ENCODE results near the gene PIM3.

Gene PIM3

DNA sequence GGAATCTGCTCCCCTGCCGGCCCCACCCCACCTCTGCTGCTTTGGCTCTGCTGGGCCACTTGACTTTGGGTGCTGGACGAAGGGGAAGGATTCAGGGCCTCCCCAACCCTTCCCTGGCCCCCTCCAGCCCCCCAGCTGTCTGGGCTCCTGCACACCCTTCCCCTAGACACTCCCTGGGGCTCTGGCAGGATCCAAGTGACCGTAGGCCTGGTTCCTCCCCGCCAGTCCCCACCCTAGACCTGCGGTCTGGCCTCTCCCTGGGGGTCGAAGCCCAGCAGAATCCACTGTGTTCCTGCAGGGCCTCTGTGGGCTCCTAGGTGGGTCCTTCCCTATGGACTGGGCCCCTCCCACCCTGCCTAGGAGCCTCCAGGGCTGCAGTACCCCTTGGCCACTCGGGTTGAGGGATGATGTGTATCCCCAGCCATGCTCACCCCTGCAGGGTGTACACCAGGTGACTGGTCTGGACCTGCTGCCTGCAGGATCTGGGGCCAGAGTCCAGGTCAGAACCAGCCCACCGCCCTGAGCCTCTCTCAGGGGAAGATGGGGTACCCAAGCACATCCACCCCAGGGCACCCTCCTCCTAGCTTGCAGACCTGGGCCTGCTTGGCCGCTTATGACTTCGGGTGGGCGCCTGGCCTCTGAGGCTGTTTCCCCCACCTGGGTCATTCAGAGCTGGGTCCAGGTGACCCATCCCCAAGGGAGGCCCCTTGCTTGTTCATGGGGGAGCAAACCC, 5.6 kb downstream of the PIM3 start:
- no peak overlapping the region for H3K4me2 ChIP-seq (ENCODE audit: insufficient read depth, low read length)
- H3K36me3 ChIP-seq (ENCODE audit: insufficient read depth, low read length): peaks cover 30% of the 10 kb centered on the region
- peaks cover 31% of the 10 kb centered on the region for H3K79me2 ChIP-seq (ENCODE audit: insufficient read depth, low read length)
- peaks cover 41% of the 10 kb centered on the region for H3K4me1 ChIP-seq (ENCODE audit: insufficient read depth, low read length)
- DNase-seq (no peak), ATAC-seq (ENCODE audit: insufficient read depth, low read depth) (no peak)
- H3K27ac ChIP-seq (ENCODE audit: low read length): no peak overlapping the region
- H3K9ac ChIP-seq (ENCODE audit: low read depth, low read length): no peak overlapping the region
- no peaks in the 10 kb centered on the region for H3K27me3 ChIP-seq (ENCODE audit: insufficient read depth, low read length, poor library complexity)
- peaks cover 49% of the 10 kb centered on the region for H4K20me1 ChIP-seq (ENCODE audit: insufficient read depth, low read length)
- TF ChIP-seq, protein P1, sequence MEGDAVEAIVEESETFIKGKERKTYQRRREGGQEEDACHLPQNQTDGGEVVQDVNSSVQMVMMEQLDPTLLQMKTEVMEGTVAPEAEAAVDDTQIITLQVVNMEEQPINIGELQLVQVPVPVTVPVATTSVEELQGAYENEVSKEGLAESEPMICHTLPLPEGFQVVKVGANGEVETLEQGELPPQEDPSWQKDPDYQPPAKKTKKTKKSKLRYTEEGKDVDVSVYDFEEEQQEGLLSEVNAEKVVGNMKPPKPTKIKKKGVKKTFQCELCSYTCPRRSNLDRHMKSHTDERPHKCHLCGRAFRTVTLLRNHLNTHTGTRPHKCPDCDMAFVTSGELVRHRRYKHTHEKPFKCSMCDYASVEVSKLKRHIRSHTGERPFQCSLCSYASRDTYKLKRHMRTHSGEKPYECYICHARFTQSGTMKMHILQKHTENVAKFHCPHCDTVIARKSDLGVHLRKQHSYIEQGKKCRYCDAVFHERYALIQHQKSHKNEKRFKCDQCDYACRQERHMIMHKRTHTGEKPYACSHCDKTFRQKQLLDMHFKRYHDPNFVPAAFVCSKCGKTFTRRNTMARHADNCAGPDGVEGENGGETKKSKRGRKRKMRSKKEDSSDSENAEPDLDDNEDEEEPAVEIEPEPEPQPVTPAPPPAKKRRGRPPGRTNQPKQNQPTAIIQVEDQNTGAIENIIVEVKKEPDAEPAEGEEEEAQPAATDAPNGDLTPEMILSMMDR (IDR thresholded peaks at IDR 0.05; ENCODE audit: borderline replicate concordance, extremely low read depth, low read length, poor library complexity, severe bottlenecking): no peak
- TF ChIP-seq EZH2 (IDR thresholded peaks at IDR 0.05; ENCODE audit: borderline replicate concordance, low read depth, low read length, severe bottlenecking): no peak
- no peaks in the 10 kb centered on the region for H3K9me3 ChIP-seq (ENCODE audit: insufficient read depth, low read length, severe bottlenecking)
- no peak overlapping the region for H2AFZ ChIP-seq (ENCODE audit: low read depth, low read length)
- no peak overlapping the region for H3K4me3 ChIP-seq (ENCODE audit: low read depth in 1 of 2, low read length in 2 of 2)

DNA sequence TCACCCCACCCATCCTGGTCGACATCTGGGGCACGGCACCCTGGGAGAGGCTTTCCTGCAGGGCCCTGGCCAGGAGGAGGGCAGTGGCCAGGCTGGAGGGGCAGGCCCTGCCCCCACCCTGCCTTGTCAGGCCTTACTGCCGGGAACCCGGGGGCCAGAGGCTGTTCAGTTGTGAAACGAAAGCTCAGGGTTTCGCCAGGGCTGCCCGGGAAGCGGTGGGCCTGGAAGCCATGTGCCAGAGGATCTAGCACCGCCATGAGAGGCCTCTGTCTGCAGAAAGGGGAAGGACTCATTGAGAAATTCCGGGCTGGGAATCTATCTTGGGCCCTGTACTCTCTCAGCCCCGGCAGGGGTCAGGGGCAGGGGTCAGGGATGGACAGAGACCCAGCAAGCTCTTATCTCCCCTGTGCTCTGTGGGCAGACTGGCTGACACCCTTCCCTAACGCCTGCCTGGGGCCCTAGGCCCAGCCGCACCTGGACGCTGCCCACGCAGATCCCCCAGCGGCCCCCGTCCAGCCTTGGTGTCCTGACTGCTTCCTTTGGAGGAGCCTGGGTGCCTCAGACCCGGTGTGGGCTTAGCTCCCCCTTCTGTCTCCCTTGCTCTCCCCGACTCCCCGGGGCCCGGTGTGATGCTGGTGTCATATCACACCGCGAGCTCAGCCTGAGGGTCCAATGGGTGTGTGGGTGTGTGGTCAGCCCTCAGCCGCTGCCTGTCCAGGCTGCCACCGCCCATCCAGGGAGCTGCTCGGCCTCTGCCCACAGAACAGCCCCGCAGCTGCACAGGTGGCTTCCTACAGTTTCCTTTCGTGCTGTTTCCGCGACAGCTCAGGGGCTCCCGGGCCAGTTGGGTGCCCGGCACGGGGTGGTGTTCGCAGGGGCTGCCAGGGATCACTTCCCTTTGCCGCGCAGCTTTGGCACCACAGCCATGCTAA, 6.5 kb downstream of the PIM3 start:
- peaks cover 42% of the 10 kb centered on the region for H3K4me1 ChIP-seq (ENCODE audit: insufficient read depth, low read length)

DNA sequence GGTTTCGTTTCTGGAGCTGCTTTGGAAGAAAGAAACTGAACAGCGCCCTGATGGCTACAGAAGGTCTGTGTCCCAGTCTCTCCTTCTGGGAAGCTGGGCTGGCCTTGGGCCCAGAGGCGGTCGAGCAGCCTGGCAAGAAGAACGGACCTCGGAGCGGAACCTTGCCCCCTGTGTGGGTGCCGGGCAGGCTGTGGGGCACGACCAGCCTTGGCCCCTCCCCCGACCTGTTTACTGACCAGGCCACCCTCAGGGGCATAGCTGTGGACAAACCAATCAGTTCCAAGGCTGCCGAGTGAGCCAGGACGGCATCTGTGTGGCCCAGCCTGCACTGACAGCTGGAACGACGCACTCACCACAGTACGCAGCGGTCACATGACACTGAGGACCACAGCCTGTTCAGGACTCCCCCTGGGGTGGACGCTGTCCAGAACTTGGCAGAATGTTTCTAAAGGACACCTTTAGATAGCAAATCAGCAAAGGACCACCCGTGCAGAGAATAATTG, 7.2 kb downstream of the PIM3 start:
- no peaks in the 10 kb centered on the region for H3K27me3 ChIP-seq (ENCODE audit: insufficient read depth, low read length, poor library complexity)
- no peak overlapping the region for H3K9ac ChIP-seq (ENCODE audit: low read depth, low read length)
- no peaks in the 10 kb centered on the region for H3K9me3 ChIP-seq (ENCODE audit: insufficient read depth, low read length, severe bottlenecking)
- H3K4me1 ChIP-seq (ENCODE audit: insufficient read depth, low read length): peaks cover 42% of the 10 kb centered on the region
- no peak for TF ChIP-seq EZH2 (IDR thresholded peaks at IDR 0.05; ENCODE audit: borderline replicate concordance, low read depth, low read length, severe bottlenecking)
- TF ChIP-seq, protein P1 (IDR thresholded peaks at IDR 0.05; ENCODE audit: borderline replicate concordance, extremely low read depth, low read length, poor library complexity, severe bottlenecking): no peak
- peaks cover 15% of the 10 kb centered on the region for H3K79me2 ChIP-seq (ENCODE audit: insufficient read depth, low read length)
- no peak overlapping the region for H3K4me3 ChIP-seq (ENCODE audit: low read depth in 1 of 2, low read length in 2 of 2)
- H3K36me3 ChIP-seq (ENCODE audit: insufficient read depth, low read length): peaks cover 18% of the 10 kb centered on the region
- peak; percentile 2 for DNase-seq
- ATAC-seq (ENCODE audit: insufficient read depth, low read depth): no peak
- no peak overlapping the region for H3K4me2 ChIP-seq (ENCODE audit: insufficient read depth, low read length)
- H3K27ac ChIP-seq (ENCODE audit: low read length): no peak overlapping the region
- H2AFZ ChIP-seq (ENCODE audit: low read depth, low read length): no peak overlapping the region
- peaks cover 35% of the 10 kb centered on the region for H4K20me1 ChIP-seq (ENCODE audit: insufficient read depth, low read length)

More for the DNA sequence above, 6.5 kb downstream of the PIM3 start:
- Histone ChIP-seq H3K4me3 (ENCODE audit: low read depth in 1 of 2, low read length in 2 of 2) (no peak overlapping the region), H3K9me3 (ENCODE audit: insufficient read depth, low read length, severe bottlenecking) (no peaks in the 10 kb centered on the region), H3K79me2 (ENCODE audit: insufficient read depth, low read length) (peaks cover 22% of the 10 kb centered on the region), H3K27me3 (ENCODE audit: insufficient read depth, low read length, poor library complexity) (no peaks in the 10 kb centered on the region), H3K27ac (ENCODE audit: low read length) (no peak overlapping the region), H4K20me1 (ENCODE audit: insufficient read depth, low read length) (peaks cover 42% of the 10 kb centered on the region), H3K4me2 (ENCODE audit: insufficient read depth, low read length) (no peak overlapping the region), H2AFZ (ENCODE audit: low read depth, low read length) (no peak overlapping the region), H3K9ac (ENCODE audit: low read depth, low read length) (no peak overlapping the region), H3K36me3 (ENCODE audit: insufficient read depth, low read length) (peaks cover 23% of the 10 kb centered on the region)
- no peak for TF ChIP-seq EZH2 (IDR thresholded peaks at IDR 0.05; ENCODE audit: borderline replicate concordance, low read depth, low read length, severe bottlenecking)
- TF ChIP-seq, protein P1 (IDR thresholded peaks at IDR 0.05; ENCODE audit: borderline replicate concordance, extremely low read depth, low read length, poor library complexity, severe bottlenecking): no peak
- peak; percentile 7 for DNase-seq
- ATAC-seq (ENCODE audit: insufficient read depth, low read depth): no peak
